Smooth muscle cell (in vitro differentiated cells): Measurements from ENCODE around the gene IL1A. TPM values are rescaled to one million over a fixed set of nuclear protein-coding genes. Genes with fewer than 3 reads are reported as not detected.

ENCODE experiments used
- DNase-seq: peaks from one replicate; lab custom pipeline; 2025; ENCODE audit not compliant: unreplicated experiment; lab: John Stamatoyannopoulos, UW
- H2AFZ ChIP-seq: fragments of 200-600 bp; sonication (generic); 2 replicates; pipeline ENCODE4 v1.6.0; 2016; ENCODE audit warnings: antibody characterized with exemption, low read depth, mild to moderate bottlenecking
- H3F3A ChIP-seq: fragments of 200-600 bp; sonication (generic); 2 replicates; pipeline ENCODE4 v1.6.0; 2017; ENCODE audit warnings: antibody characterized with exemption, low read depth
- H3K27ac ChIP-seq: fragments of 200-600 bp; sonication (generic); 2 replicates; pipeline ENCODE4 v1.5.1; 2016; ENCODE audit warnings: low read depth, mild to moderate bottlenecking
- H3K27me3 ChIP-seq: fragments of 200-600 bp; sonication (generic); 2 replicates; pipeline ENCODE4 v1.6.1; 2016; ENCODE audit warnings: low read depth, mild to moderate bottlenecking
- H3K36me3 ChIP-seq: fragments of 200-600 bp; sonication (generic); 2 replicates; pipeline ENCODE4 v1.5.1; 2016; ENCODE audit warnings: low read depth
- H3K4me1 ChIP-seq: fragments of 200-600 bp; sonication (generic); 2 replicates; pipeline ENCODE4 v1.5.1; 2016; ENCODE audit warnings: low read depth
- H3K4me2 ChIP-seq: fragments of 200-600 bp; sonication (generic); 2 replicates; pipeline ENCODE4 v1.6.0; 2016; ENCODE audit warnings: mild to moderate bottlenecking
- H3K4me3 ChIP-seq: fragments of 200-600 bp; sonication (generic); 2 replicates; pipeline ENCODE4 v1.5.1; 2016; ENCODE audit warnings: mild to moderate bottlenecking
- H3K79me2 ChIP-seq: fragments of 200-600 bp; sonication (generic); 2 replicates; pipeline ENCODE4 v1.6.0; 2016; ENCODE audit warnings: low read depth, mild to moderate bottlenecking
- H3K9ac ChIP-seq: fragments of 200-600 bp; sonication (generic); 2 replicates; pipeline ENCODE4 v1.6.0; 2016; ENCODE audit warnings: low read depth
- H3K9me3 ChIP-seq: fragments of 200-600 bp; sonication (generic); replicated peaks from 2 replicates; pipeline ENCODE4 v1.5.1; 2016; ENCODE audit warnings: low read depth
- H4K20me1 ChIP-seq: fragments of 200-600 bp; sonication (generic); 2 replicates; pipeline ENCODE4 v1.6.0; 2016; ENCODE audit warnings: low read depth
- WGBS: methylation state at CpG from one replicate; pipeline ENCODE4 v1.1.7; 2016; ENCODE audit warnings: low lambda C conversion rate; 5-methylcytosine and 5-hydroxymethylcytosine counted together
- polyA plus RNA-seq: library from polyadenylated mRNA; unstranded; fragments of >200 nt; fragmentation: Nextera tagmentation; extraction: Ambion mirVana; gene quantifications from 2 replicates; pipeline ENCODE4 v1.2.1, GENCODE V29; 2016
- total RNA-seq: library from RNA; depleted of rRNA; stranded (reverse); fragments of >200 nt; gene quantifications from 2 replicates; pipeline ENCODE4 v1.2.3, GENCODE V29; 2014
- TF ChIP-seq, protein P1 (sequence below): fragments of 200-600 bp; sonication (generic); IDR thresholded peaks from 2 replicates; pipeline ENCODE4 v1.5.1; 2017; ENCODE audit warnings: borderline replicate concordance, mild to moderate bottlenecking, antibody characterized with exemption; ENCODE audit not compliant: insufficient read depth, poor library complexity, severe bottlenecking

The IL1A gene
- total and polyA plus RNA-seq, 2 experiments from 2014 or later: 1.4 to 6.4 TPM

DNA sequence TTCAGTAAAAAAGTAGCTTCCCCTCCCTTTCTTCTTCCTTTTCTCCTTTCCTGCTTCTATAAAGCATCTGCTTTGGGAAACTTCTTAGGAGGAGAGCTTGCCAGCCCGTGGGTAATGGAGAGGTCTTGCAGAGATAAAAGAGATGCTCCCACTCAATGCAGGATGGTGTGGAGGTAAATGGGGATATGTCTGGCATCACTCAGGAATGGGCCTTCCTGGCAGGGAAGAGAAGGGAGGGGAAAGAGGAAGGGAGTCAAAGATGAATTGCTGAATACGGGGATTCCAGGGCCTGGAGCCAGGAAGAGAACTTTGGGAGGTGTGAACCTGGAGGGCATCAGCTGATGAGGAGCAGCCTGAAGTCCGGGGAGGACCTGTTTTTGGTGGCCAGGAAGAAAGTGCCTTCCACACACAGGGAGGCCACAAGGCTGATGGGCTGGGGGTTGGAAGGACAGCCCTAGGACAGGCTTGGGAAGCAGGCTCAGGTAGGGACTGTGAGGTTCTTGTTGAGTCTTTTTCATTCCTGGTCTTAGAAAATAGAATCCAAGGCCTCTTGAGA lies 27.1 kb upstream of the IL1A start:
- 88% methylated on average over 3 of the region's 3 CpGs for WGBS
- H4K20me1 ChIP-seq: no peaks in the 10 kb centered on the region
- H3F3A ChIP-seq: peaks cover 13% of the 10 kb centered on the region
- no peaks in the 10 kb centered on the region for H3K79me2 ChIP-seq
- H3K36me3 ChIP-seq: no peaks in the 10 kb centered on the region
- no peak overlapping the region for H3K4me3 ChIP-seq
- H2AFZ ChIP-seq: peak overlapping the region; percentile 91
- no peak for DNase-seq
- H3K9ac ChIP-seq: peak overlapping the region; percentile 65
- H3K4me1 ChIP-seq: no peaks in the 10 kb centered on the region
- no peaks in the 10 kb centered on the region for H3K27me3 ChIP-seq
- no peaks in the 10 kb centered on the region for H3K9me3 ChIP-seq
- no peak overlapping the region for H3K4me2 ChIP-seq
- peak overlapping the region; percentile 95 for H3K27ac ChIP-seq
- TF ChIP-seq, protein P1, sequence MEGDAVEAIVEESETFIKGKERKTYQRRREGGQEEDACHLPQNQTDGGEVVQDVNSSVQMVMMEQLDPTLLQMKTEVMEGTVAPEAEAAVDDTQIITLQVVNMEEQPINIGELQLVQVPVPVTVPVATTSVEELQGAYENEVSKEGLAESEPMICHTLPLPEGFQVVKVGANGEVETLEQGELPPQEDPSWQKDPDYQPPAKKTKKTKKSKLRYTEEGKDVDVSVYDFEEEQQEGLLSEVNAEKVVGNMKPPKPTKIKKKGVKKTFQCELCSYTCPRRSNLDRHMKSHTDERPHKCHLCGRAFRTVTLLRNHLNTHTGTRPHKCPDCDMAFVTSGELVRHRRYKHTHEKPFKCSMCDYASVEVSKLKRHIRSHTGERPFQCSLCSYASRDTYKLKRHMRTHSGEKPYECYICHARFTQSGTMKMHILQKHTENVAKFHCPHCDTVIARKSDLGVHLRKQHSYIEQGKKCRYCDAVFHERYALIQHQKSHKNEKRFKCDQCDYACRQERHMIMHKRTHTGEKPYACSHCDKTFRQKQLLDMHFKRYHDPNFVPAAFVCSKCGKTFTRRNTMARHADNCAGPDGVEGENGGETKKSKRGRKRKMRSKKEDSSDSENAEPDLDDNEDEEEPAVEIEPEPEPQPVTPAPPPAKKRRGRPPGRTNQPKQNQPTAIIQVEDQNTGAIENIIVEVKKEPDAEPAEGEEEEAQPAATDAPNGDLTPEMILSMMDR: no peak

DNA sequence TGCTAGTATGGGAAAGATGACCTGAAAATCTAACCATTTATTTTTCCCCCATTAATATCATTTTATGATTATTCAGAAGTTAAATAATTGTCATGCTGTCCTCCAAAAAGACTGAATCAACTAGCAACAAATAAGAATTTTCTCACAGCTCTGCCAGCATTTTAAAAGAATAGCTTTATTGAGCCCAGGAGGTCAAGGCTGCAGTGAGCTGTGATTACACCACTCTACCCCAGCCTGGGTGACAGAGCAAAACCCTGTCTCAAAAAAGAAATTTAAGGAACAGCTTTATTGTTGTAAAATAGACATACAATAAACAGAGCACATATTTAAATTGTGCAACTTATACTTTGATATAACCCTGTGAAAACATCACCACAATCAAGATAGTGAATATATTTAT lies 24.8 kb upstream of the IL1A start:
- no peak overlapping the region for H3K4me3 ChIP-seq
- H2AFZ ChIP-seq: no peak overlapping the region
- H3K9ac ChIP-seq: no peak overlapping the region
- peaks cover 16% of the 10 kb centered on the region for H3F3A ChIP-seq
- H3K27ac ChIP-seq: no peak overlapping the region
- H3K4me2 ChIP-seq: no peak overlapping the region
- H3K36me3 ChIP-seq: no peaks in the 10 kb centered on the region
- H3K4me1 ChIP-seq: no peaks in the 10 kb centered on the region
- TF ChIP-seq, protein P1: no peak
- no peaks in the 10 kb centered on the region for H3K27me3 ChIP-seq
- DNase-seq: no peak
- no peaks in the 10 kb centered on the region for H3K79me2 ChIP-seq
- H3K9me3 ChIP-seq: no peaks in the 10 kb centered on the region
- no peaks in the 10 kb centered on the region for H4K20me1 ChIP-seq

DNA sequence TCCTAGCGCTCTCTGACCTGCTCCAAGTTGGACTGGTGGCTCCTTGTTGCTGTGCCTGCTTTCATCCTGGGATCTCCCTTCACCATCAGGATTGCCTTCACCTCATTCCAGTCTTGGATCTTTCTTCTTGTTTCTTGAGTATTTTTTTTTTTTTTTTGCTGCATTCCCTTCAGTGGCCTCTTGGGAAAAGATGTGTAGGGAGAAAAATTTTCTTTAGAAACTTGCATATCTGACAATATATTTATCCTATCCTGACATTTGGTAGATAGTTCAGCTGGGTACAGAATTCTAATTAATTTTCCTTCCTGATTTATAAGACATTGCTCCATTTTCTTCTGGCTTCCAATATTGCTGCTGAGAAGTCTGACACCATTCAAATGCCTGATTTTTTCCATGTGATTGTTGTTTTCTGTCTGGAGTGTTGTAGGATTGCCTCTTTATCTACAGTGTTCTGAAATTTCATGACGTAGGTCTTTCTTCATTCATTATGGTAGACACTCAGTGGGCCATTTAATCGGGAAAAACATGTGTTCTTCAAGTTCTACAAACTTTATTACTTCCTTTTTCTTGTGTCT lies 23.0 kb upstream of the IL1A start:
- TF ChIP-seq, protein P1: no peak

DNA sequence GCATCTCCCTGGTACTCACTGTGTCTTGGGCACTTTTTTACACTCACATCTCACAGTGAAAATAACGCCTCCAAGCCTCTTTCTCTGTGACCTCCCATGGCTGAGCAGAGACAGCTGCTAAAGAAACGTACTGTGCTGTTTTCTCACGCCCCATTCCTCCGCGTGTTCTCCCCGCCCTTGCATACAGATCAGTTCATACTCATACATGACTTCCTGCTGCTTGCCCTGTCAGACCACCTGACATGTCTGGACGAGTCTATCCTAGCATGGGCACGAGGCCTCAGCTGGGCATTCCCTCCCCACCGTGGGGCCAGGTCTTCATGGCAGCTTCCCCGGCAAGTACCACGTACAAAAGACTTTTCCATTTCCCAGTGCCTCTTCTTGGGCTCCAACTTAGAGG lies 21.2 kb upstream of the IL1A start:
- TF ChIP-seq, protein P1: no peak
- H3K36me3 ChIP-seq: no peaks in the 10 kb centered on the region
- no peak overlapping the region for H3K4me2 ChIP-seq
- H4K20me1 ChIP-seq: no peaks in the 10 kb centered on the region
- H3K4me1 ChIP-seq: no peaks in the 10 kb centered on the region
- DNase-seq: no peak
- H3K27ac ChIP-seq: peak overlapping the region; percentile 99
- H2AFZ ChIP-seq: no peak overlapping the region
- H3K9me3 ChIP-seq: no peaks in the 10 kb centered on the region
- H3K79me2 ChIP-seq: no peaks in the 10 kb centered on the region
- no peaks in the 10 kb centered on the region for H3K27me3 ChIP-seq
- H3F3A ChIP-seq: peaks cover 15% of the 10 kb centered on the region
- H3K4me3 ChIP-seq: no peak overlapping the region
- 93% methylated on average over 11 of the region's 11 CpGs for WGBS
- peak overlapping the region; percentile 88 for H3K9ac ChIP-seq

More for the DNA sequence above, 23.0 kb upstream of the IL1A start:
- H3K27ac ChIP-seq: no peak overlapping the region
- no peak overlapping the region for H2AFZ ChIP-seq
- no peaks in the 10 kb centered on the region for H3K27me3 ChIP-seq
- no peaks in the 10 kb centered on the region for H3K4me1 ChIP-seq
- no peak overlapping the region for H3K9ac ChIP-seq
- no peaks in the 10 kb centered on the region for H3K9me3 ChIP-seq
- no peak for DNase-seq
- 98% methylated on average over 3 of the region's 3 CpGs for WGBS
- no peaks in the 10 kb centered on the region for H4K20me1 ChIP-seq
- no peak overlapping the region for H3K4me3 ChIP-seq
- no peaks in the 10 kb centered on the region for H3K79me2 ChIP-seq
- H3F3A ChIP-seq: peaks cover 25% of the 10 kb centered on the region
- no peak overlapping the region for H3K4me2 ChIP-seq
- no peaks in the 10 kb centered on the region for H3K36me3 ChIP-seq
